IMR-90 (cell line): ENCODE data around the gene TBC1D22A. TPM values are rescaled to one million over a fixed set of nuclear protein-coding genes. Genes with fewer than 3 reads are reported as not detected.

Experiments
- ATAC-seq: fragments of 200-7000 bp; cut with Tn5 transposase; 2 replicates; pipeline ENCODE4 v1.9.1; 2020; ENCODE audit warnings: low read depth, mild to moderate bottlenecking, moderate library complexity
- BruUV-seq: library from RNA; stranded (reverse); fragments of 400-500 nt; replicated peaks from 2 replicates; lab custom pipeline; 2021; lab: Mats Ljungman, UMichigan
- CTCF ChIA-PET: fragments of 300-600 bp; formaldehyde crosslinking; extraction: SDS; loops from one replicate; lab custom pipeline; 2021; ENCODE audit warnings: antibody characterized with exemption; lab: Yijun Ruan, JAX
- POLR2A ChIA-PET: fragments of 300-600 bp; sonication (Branson Sonifier 250); formaldehyde crosslinking; loops from one replicate; lab custom pipeline; 2022; ENCODE audit warnings: antibody characterized with exemption; ENCODE audit not compliant: unreplicated experiment; lab: Charles Lee
- DNase-seq: peaks from one replicate; pipeline ENCODE4 v3.0.0; 2013
- H2AFZ ChIP-seq: replicated peaks from 2 replicates; pipeline ENCODE3; 2013; ENCODE audit warnings: low read length, mild to moderate bottlenecking; ENCODE audit not compliant: poor library complexity
- H2AK5ac ChIP-seq: 2 replicates; pipeline ENCODE4 v1.6.1; 2013; ENCODE audit warnings: low read depth, low read length, inconsistent platforms
- H2AK9ac ChIP-seq: replicated peaks from 2 replicates; pipeline ENCODE3; 2013; ENCODE audit warnings: mild to moderate bottlenecking, low read depth, low read length, moderate library complexity; ENCODE audit not compliant: poor library complexity
- H2BK120ac ChIP-seq: 2 replicates; pipeline ENCODE4 v1.6.1; 2013; ENCODE audit warnings: low read depth, low read length, inconsistent platforms
- H2BK15ac ChIP-seq: 3 replicates; pipeline ENCODE4 v1.6.1; 2013; ENCODE audit warnings: low read depth, low read length, inconsistent platforms
- H2BK20ac ChIP-seq: 2 replicates; pipeline ENCODE4 v1.6.1; 2013; ENCODE audit warnings: low read depth, mild to moderate bottlenecking, inconsistent platforms, low read length, moderate library complexity
- H2BK5ac ChIP-seq: 2 replicates; pipeline ENCODE4 v1.6.1; 2013; ENCODE audit warnings: mild to moderate bottlenecking, low read depth, low read length, inconsistent platforms; ENCODE audit not compliant: poor library complexity, severe bottlenecking
- H3K14ac ChIP-seq: replicated peaks from 2 replicates; pipeline ENCODE4 v1.6.1; 2013; ENCODE audit warnings: low read depth, low read length, inconsistent platforms
- H3K18ac ChIP-seq: 2 replicates; pipeline ENCODE4 v1.6.1; 2013; ENCODE audit warnings: low read depth, low read length, control low read depth
- H3K23ac ChIP-seq: 2 replicates; pipeline ENCODE4 v1.6.1; 2013; ENCODE audit warnings: low read depth, low read length, inconsistent platforms
- H3K27ac ChIP-seq: 2 replicates; pipeline ENCODE4 v1.5.1; 2013; ENCODE audit warnings: mild to moderate bottlenecking, control low read depth, low read length; ENCODE audit not compliant: insufficient read depth
- H3K27me3 ChIP-seq: 2 replicates; pipeline ENCODE4 v1.6.1; 2013; ENCODE audit warnings: low read length; ENCODE audit not compliant: control insufficient read depth, insufficient read depth
- H3K36me3 ChIP-seq: 2 replicates; pipeline ENCODE4 v1.6.1; 2013; ENCODE audit warnings: low read length, mixed read lengths; ENCODE audit not compliant: control insufficient read depth, insufficient read depth
- H3K4ac ChIP-seq: 2 replicates; pipeline ENCODE4 v1.6.1; 2013; ENCODE audit warnings: low read depth, low read length, inconsistent platforms
- H3K4me1 ChIP-seq: 2 replicates; pipeline ENCODE4 v1.6.1; 2013; ENCODE audit warnings: low read length, mixed read lengths; ENCODE audit not compliant: control insufficient read depth, insufficient read depth
- H3K4me2 ChIP-seq: 2 replicates; pipeline ENCODE4 v1.6.1; 2013; ENCODE audit warnings: low read depth, mild to moderate bottlenecking, control low read depth, low read length, moderate library complexity
- H3K4me3 ChIP-seq: 2 replicates; pipeline ENCODE4 v1.5.1; 2013; ENCODE audit warnings: low read depth, mild to moderate bottlenecking, control low read depth, low read length, moderate library complexity; ENCODE audit not compliant: insufficient read depth
- H3K56ac ChIP-seq: 2 replicates; pipeline ENCODE4 v1.6.1; 2013; ENCODE audit warnings: low read length, inconsistent platforms; ENCODE audit not compliant: insufficient read depth; ENCODE audit errors: extremely low read depth
- H3K79me1 ChIP-seq, 2 experiments: 2 replicates each; pipeline ENCODE4 v1.6.1; 2013; ENCODE audit warnings: low read length in 2 of 2, inconsistent platforms in 1 of 2, low read depth in 1 of 2
- H3K9ac ChIP-seq: 2 replicates; pipeline ENCODE4 v1.6.1; 2013; ENCODE audit warnings: low read depth, low read length, control low read depth
- H3K9me1 ChIP-seq: 2 replicates; pipeline ENCODE4 v1.6.1; 2013; ENCODE audit warnings: low read length, inconsistent platforms; ENCODE audit not compliant: insufficient read depth
- H3K9me3 ChIP-seq: 2 replicates; pipeline ENCODE4 v1.6.1; 2013; ENCODE audit warnings: low read length; ENCODE audit not compliant: control insufficient read depth, insufficient read depth
- H4K20me1 ChIP-seq: 2 replicates; pipeline ENCODE4 v1.6.1; 2013; ENCODE audit warnings: low read length, inconsistent platforms; ENCODE audit not compliant: insufficient read depth
- H4K5ac ChIP-seq: 2 replicates; pipeline ENCODE4 v1.6.1; 2013; ENCODE audit warnings: mild to moderate bottlenecking, low read depth, low read length, control low read depth
- H4K8ac ChIP-seq, 2 experiments: 2 replicates each; pipeline ENCODE4 v1.6.1; 2013; ENCODE audit warnings: low read depth in 2 of 2, low read length in 2 of 2, control low read depth in 1 of 2, inconsistent platforms in 1 of 2
- H4K91ac ChIP-seq: 2 replicates; pipeline ENCODE4 v1.6.1; 2013; ENCODE audit warnings: low read depth, low read length, inconsistent platforms; ENCODE audit not compliant: insufficient read depth
- BHLHE40 ChIP-seq: fragments of 150-350 bp; IDR thresholded peaks from 2 replicates; pipeline ENCODE4 v1.6.1; 2016; ENCODE audit warnings: mild to moderate bottlenecking, low read depth, low read length
- CEBPB ChIP-seq: IDR thresholded peaks from 2 replicates; pipeline ENCODE4 v1.6.1; 2012; ENCODE audit warnings: low read depth, low read length, improper control_type of control experiment
- CTCF ChIP-seq: conservative IDR thresholded peaks from 2 replicates; pipeline ENCODE4 v1.5.1; 2012; ENCODE audit warnings: mild to moderate bottlenecking, low read depth, low read length, improper control_type of control experiment
- ELK1 ChIP-seq: fragments of 150-350 bp; IDR thresholded peaks from 2 replicates; pipeline ENCODE4 v1.6.1; 2016; ENCODE audit warnings: low read depth, mild to moderate bottlenecking, low read length, moderate library complexity, borderline replicate concordance
- MAFK ChIP-seq: IDR thresholded peaks from 2 replicates; pipeline ENCODE4 v1.6.1; 2012; ENCODE audit warnings: low read depth, low read length, improper control_type of control experiment
- MAZ ChIP-seq: IDR thresholded peaks from 2 replicates; pipeline ENCODE4 v1.6.1; 2012; ENCODE audit warnings: low read depth, mild to moderate bottlenecking, low read length, improper control_type of control experiment, moderate library complexity, borderline replicate concordance
- POLR2A ChIP-seq: IDR thresholded peaks from 2 replicates; pipeline ENCODE4 v1.6.1; 2012; ENCODE audit warnings: mild to moderate bottlenecking, low read depth, low read length
- RCOR1 ChIP-seq: IDR thresholded peaks from 2 replicates; pipeline ENCODE4 v1.6.1; 2012; ENCODE audit warnings: mild to moderate bottlenecking, low read length, improper control_type of control experiment; ENCODE audit not compliant: insufficient replicate concordance
- SMC3 ChIP-seq: fragments of 150-350 bp; IDR thresholded peaks from 2 replicates; pipeline ENCODE4 v1.6.1; 2016; ENCODE audit warnings: low read depth, mild to moderate bottlenecking, antibody characterized with exemption, low read length, moderate library complexity
- WGBS, 2 experiments: methylation state at CpG; one replicate each; pipeline versions ENCODE4 v1.1.5 to v1.1.7; 2013; ENCODE audit warnings: missing lambda C conversion rate in 2 of 2; ENCODE audit not compliant: insufficient read length in 1 of 2; ENCODE audit errors: extremely low coverage in 2 of 2; 5-methylcytosine and 5-hydroxymethylcytosine counted together
- dilution Hi-C: fragments of 300-500 bp; cut with HindIII; formaldehyde crosslinking; loops from one replicate; pipeline ENCODE4 v1.14.3; 2018; ENCODE audit warnings: low sequenced_read_pairs; ENCODE audit not compliant: unreplicated experiment
- in situ Hi-C: fragments of 300-500 bp; cut with MboI; formaldehyde crosslinking; loops from 3 replicates; pipeline ENCODE4 v1.14.3; 2019; ENCODE audit warnings: low sequenced_read_pairs, inconsistent platforms, mixed read lengths
- intact Hi-C: fragments of 100-400 bp; cut with micrococcal nuclease; formaldehyde crosslinking; loops from 2 replicates; pipeline ENCODE4 v1.10.0; 2022
- polyA plus RNA-seq, 3 experiments: library from polyadenylated mRNA; depleted of rRNA; stranded (reverse); fragments of >200 nt; gene quantifications; 2 replicates each; pipeline ENCODE4 v1.2.3, GENCODE V29; 2012; ENCODE audit warnings: low replicate concordance in 1 of 3
- total RNA-seq: library from RNA; depleted of rRNA; stranded (reverse); fragments of >200 nt; gene quantifications from 2 replicates; pipeline ENCODE4 v1.2.3, GENCODE V29; 2012

TBC1D22A gene
- total and polyA plus RNA-seq, 2 of the 4 experiments (the other 2 are of a cell fraction): 9.0 to 16.7 TPM

GRCh38 chr22:47204002-47204979 is 441.8 kb downstream of the TBC1D22A start:
- Histone ChIP-seq H3K9me3 (no peaks in the 10 kb centered on the region), H2AK5ac (no peak overlapping the region), H3K4ac (no peak overlapping the region), H4K5ac (no peak overlapping the region), H3K4me1 (no peaks in the 10 kb centered on the region), H2BK15ac (no peak overlapping the region), H3K56ac (no peak overlapping the region), H2AK9ac (no peak overlapping the region), H3K14ac (no peak overlapping the region), H3K9ac (no peak overlapping the region), H3K27me3 (peaks cover 2% of the 10 kb centered on the region; the same call in 1 of the 2 replicates), H4K20me1 (no peaks in the 10 kb centered on the region), H3K9me1 (no peaks in the 10 kb centered on the region), H2BK120ac (no peak overlapping the region), H3K18ac (no peak overlapping the region), H3K23ac (no peak overlapping the region), H2AFZ (peak overlapping the region; percentile 3), H2BK20ac (no peak overlapping the region), H3K4me2 (no peak overlapping the region), H3K36me3 (no peaks in the 10 kb centered on the region), H2BK5ac (no peak overlapping the region), H3K79me1 (no peaks in the 10 kb centered on the region), H3K27ac (no peak overlapping the region), H4K8ac (no peak overlapping the region), H3K4me3 (no peak overlapping the region), H4K91ac (no peak overlapping the region)
- CTCF ChIA-PET: no interaction called here
- no peak for TF ChIP-seq MAZ
- no peak for TF ChIP-seq ELK1
- TF ChIP-seq CTCF: no peak
- no peak for TF ChIP-seq POLR2A
- no peak for TF ChIP-seq RCOR1
- TF ChIP-seq MAFK: no peak
- no peak for TF ChIP-seq BHLHE40
- TF ChIP-seq CEBPB: no peak
- TF ChIP-seq SMC3: no peak
- POLR2A ChIA-PET: no interaction called here
- BruUV-seq: no TSS peak
- ATAC-seq (no peak), DNase-seq (no peak)
- intact Hi-C loops (no loop called here), in situ Hi-C loops (no loop called here), dilution Hi-C loops (no loop called here)
- WGBS, 2 experiments: 64% methylated on average over 19 of the region's 28 CpGs; no CpG with 5 or more reads in 1 of the 2 experiments
